Neural cell (in vitro differentiated cells): ENCODE results near the gene WNT6. TPM values are rescaled to one million over a fixed set of nuclear protein-coding genes. Genes with fewer than 3 reads are reported as not detected.

Experiments used
- H2AFZ ChIP-seq: fragments of 200-600, 300-800 bp; sonication (generic), shearing (Covaris generic); 2 replicates; pipeline ENCODE4 v1.6.0; 2014; ENCODE audit warnings: low read depth, mild to moderate bottlenecking, antibody characterized with exemption, low read length, moderate library complexity
- H3F3A ChIP-seq: fragments of 200-600 bp; shearing (Covaris generic); 2 replicates; pipeline ENCODE4 v1.6.1; 2016; ENCODE audit warnings: mild to moderate bottlenecking, moderate library complexity, mixed read lengths, antibody characterized with exemption, low read length; ENCODE audit not compliant: insufficient read depth, poor library complexity, severe bottlenecking
- H3K27ac ChIP-seq: fragments of 200-600, 300-800 bp; sonication (generic), shearing (Covaris generic); 2 replicates; pipeline ENCODE4 v1.5.1; 2014; ENCODE audit warnings: mild to moderate bottlenecking, low read length, moderate library complexity
- H3K27me3 ChIP-seq: fragments of 300-800, 200-600 bp; sonication (generic), shearing (Covaris generic); 2 replicates; pipeline ENCODE4 v1.6.0; 2014; ENCODE audit warnings: mild to moderate bottlenecking, low read depth, low read length, moderate library complexity; ENCODE audit not compliant: insufficient read depth
- H3K36me3 ChIP-seq: fragments of 300-800, 200-600 bp; sonication (generic), shearing (Covaris generic); 2 replicates; pipeline ENCODE4 v1.5.1; 2014; ENCODE audit warnings: mild to moderate bottlenecking, antibody characterized with exemption, low read length, moderate library complexity; ENCODE audit not compliant: insufficient read depth
- H3K4me2 ChIP-seq: fragments of 300-800, 200-600 bp; sonication (generic), shearing (Covaris generic); 2 replicates; pipeline ENCODE4 v1.6.0; 2014; ENCODE audit warnings: mild to moderate bottlenecking, low read length
- H3K4me3 ChIP-seq: fragments of 300-800, 200-600 bp; sonication (generic), shearing (Covaris generic); 2 replicates; pipeline ENCODE4 v1.5.1; 2014; ENCODE audit warnings: mild to moderate bottlenecking, low read length, moderate library complexity
- H3K79me2 ChIP-seq: fragments of 200-600 bp; shearing (Covaris generic); replicated peaks from 2 replicates; pipeline ENCODE4 v1.6.0; 2014; ENCODE audit warnings: mild to moderate bottlenecking, low read length, moderate library complexity; ENCODE audit not compliant: insufficient read depth
- H3K9ac ChIP-seq: fragments of 300-800, 200-600 bp; sonication (generic), shearing (Covaris generic); 2 replicates; pipeline ENCODE4 v1.6.1; 2016; ENCODE audit warnings: mild to moderate bottlenecking, low read length, mixed read lengths
- H3K9me2 ChIP-seq: fragments of 200-600 bp; shearing (Covaris generic); 2 replicates; pipeline ENCODE4 v1.6.1; 2016; ENCODE audit warnings: mild to moderate bottlenecking, low read length, mixed read lengths; ENCODE audit not compliant: insufficient read depth
- H3K9me3 ChIP-seq: fragments of 200-600, 300-800 bp; sonication (generic), shearing (Covaris generic); 2 replicates; pipeline ENCODE4 v1.6.1; 2016; ENCODE audit warnings: mild to moderate bottlenecking, mixed run types, low read length, moderate library complexity, mixed read lengths
- H4K20me1 ChIP-seq: fragments of 200-600 bp; shearing (Covaris generic); 2 replicates; pipeline ENCODE4 v1.6.1; 2016; ENCODE audit warnings: mild to moderate bottlenecking, mixed run types; ENCODE audit not compliant: insufficient read depth
- EZH2 ChIP-seq: fragments of 200-600, 300-800 bp; shearing (Covaris generic), sonication (generic); IDR thresholded peaks from 2 replicates; pipeline ENCODE4 v1.6.1; 2014; ENCODE audit warnings: antibody characterized with exemption, low read length, borderline replicate concordance, mild to moderate bottlenecking; ENCODE audit not compliant: insufficient read depth, poor library complexity, severe bottlenecking
- MXI1 ChIP-seq: fragments of 450-650 bp; conservative IDR thresholded peaks from 2 replicates; pipeline ENCODE4 v1.6.1; 2014; ENCODE audit warnings: antibody characterized with exemption, mild to moderate bottlenecking; ENCODE audit not compliant: poor library complexity, severe bottlenecking
- POLR2AphosphoS5 ChIP-seq: IDR thresholded peaks from 2 replicates; pipeline ENCODE4 v1.6.1; 2012
- RAD21 ChIP-seq: fragments of 450-650 bp; conservative IDR thresholded peaks from 2 replicates; pipeline ENCODE4 v1.6.1; 2014; ENCODE audit warnings: antibody characterized with exemption, mild to moderate bottlenecking, moderate library complexity
- REST ChIP-seq: IDR thresholded peaks from 2 replicates; pipeline ENCODE4 v1.6.1; 2012; ENCODE audit warnings: borderline replicate concordance
- SMC3 ChIP-seq: fragments of 450-650 bp; conservative IDR thresholded peaks from 2 replicates; pipeline ENCODE4 v1.6.1; 2014; ENCODE audit warnings: antibody characterized with exemption, mild to moderate bottlenecking, moderate library complexity; ENCODE audit not compliant: poor library complexity
- polyA plus RNA-seq: library from polyadenylated mRNA; depleted of rRNA; stranded (reverse); fragments of >200 nt; gene quantifications from 2 replicates; pipeline ENCODE4 v1.2.3, GENCODE V29; 2014
- TF ChIP-seq, protein P1 (sequence below): fragments of 450-650 bp; IDR thresholded peaks from 2 replicates; pipeline ENCODE4 v1.5.1; 2014; ENCODE audit warnings: antibody characterized with exemption, mild to moderate bottlenecking, moderate library complexity; ENCODE audit not compliant: poor library complexity, severe bottlenecking

The WNT6 gene
- polyA plus RNA-seq, 1 donor from 2014 or later = not detected

DNA sequence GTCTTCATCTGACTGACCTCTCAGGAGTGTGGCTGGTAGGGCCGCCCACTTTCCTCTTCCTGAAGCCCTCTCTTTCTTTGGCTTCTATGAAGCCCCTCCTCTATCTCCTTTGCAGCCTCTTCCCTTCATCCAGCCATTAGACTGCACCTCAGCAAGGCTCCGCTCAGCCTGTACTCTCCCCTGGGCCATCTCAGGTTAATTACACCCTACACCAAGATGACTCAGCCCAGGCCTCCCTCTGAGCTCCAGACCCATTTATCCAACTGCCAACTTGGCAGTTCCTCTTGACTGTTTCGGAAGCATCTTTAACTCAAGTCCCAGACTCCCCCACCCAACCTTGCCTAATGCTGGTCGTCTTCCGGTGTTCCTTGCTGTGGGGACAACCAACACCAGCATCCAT lies 5.8 kb upstream of the WNT6 start:
- Histone ChIP-seq H3F3A (no peaks in the 10 kb centered on the region), H3K9me2 (no peaks in the 10 kb centered on the region), H2AFZ (no peak overlapping the region), H3K9me3 (no peaks in the 10 kb centered on the region), H3K79me2 (no peaks in the 10 kb centered on the region), H3K4me3 (no peak overlapping the region), H3K27ac (no peak overlapping the region), H3K9ac (no peak overlapping the region), H4K20me1 (no peaks in the 10 kb centered on the region), H3K36me3 (no peaks in the 10 kb centered on the region), H3K27me3 (peaks cover 73% of the 10 kb centered on the region), H3K4me2 (no peak overlapping the region)
- TF ChIP-seq, protein P1, sequence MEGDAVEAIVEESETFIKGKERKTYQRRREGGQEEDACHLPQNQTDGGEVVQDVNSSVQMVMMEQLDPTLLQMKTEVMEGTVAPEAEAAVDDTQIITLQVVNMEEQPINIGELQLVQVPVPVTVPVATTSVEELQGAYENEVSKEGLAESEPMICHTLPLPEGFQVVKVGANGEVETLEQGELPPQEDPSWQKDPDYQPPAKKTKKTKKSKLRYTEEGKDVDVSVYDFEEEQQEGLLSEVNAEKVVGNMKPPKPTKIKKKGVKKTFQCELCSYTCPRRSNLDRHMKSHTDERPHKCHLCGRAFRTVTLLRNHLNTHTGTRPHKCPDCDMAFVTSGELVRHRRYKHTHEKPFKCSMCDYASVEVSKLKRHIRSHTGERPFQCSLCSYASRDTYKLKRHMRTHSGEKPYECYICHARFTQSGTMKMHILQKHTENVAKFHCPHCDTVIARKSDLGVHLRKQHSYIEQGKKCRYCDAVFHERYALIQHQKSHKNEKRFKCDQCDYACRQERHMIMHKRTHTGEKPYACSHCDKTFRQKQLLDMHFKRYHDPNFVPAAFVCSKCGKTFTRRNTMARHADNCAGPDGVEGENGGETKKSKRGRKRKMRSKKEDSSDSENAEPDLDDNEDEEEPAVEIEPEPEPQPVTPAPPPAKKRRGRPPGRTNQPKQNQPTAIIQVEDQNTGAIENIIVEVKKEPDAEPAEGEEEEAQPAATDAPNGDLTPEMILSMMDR = no peak
- TF ChIP-seq RAD21 = no peak
- no peak for TF ChIP-seq EZH2
- TF ChIP-seq REST = no peak
- TF ChIP-seq POLR2AphosphoS5 = no peak
- TF ChIP-seq SMC3 = no peak
- no peak for TF ChIP-seq MXI1

- no peak for TF ChIP-seq REST
- TF ChIP-seq, protein P1 = no peak
- no peak for TF ChIP-seq EZH2
- Histone ChIP-seq H3K9me2 (no peaks in the 10 kb centered on the region), H3K9me3 (no peaks in the 10 kb centered on the region), H4K20me1 (no peaks in the 10 kb centered on the region), H2AFZ (no peak overlapping the region), H3K79me2 (no peaks in the 10 kb centered on the region), H3K4me2 (no peak overlapping the region), H3K27ac (no peak overlapping the region), H3K36me3 (no peaks in the 10 kb centered on the region), H3K9ac (no peak overlapping the region), H3K4me3 (no peak overlapping the region), H3K27me3 (peaks cover 81% of the 10 kb centered on the region), H3F3A (no peaks in the 10 kb centered on the region)
Measured at GRCh38 chr2:218854860-218855259, 4.7 kb upstream of the WNT6 start.
